ENCODE data around the gene ZNF366.

ZNF366 gene

GRCh38 chr5:72487177-72487576, 20.0 kb downstream of the ZNF366 start:
- DNase-seq = no peak

GRCh38 chr5:72486371-72486770, 20.8 kb downstream of the ZNF366 start:
- DNase-seq = no peak

- no peak for DNase-seq
Observed at GRCh38 chr5:72485430-72485974, 21.7 kb downstream of the ZNF366 start.

GRCh38 chr5:72482046-72482445, 25.2 kb downstream of the ZNF366 start:
- DNase-seq = no peak

GRCh38 chr5:72480841-72481240, 26.4 kb downstream of the ZNF366 start:
- no peak for DNase-seq

GRCh38 chr5:72479921-72480320, 27.3 kb downstream of the ZNF366 start:
- DNase-seq = no peak

GRCh38 chr5:72478684-72479083, 28.5 kb downstream of the ZNF366 start:
- DNase-seq = no peak

GRCh38 chr5:72478276-72478675, 28.9 kb downstream of the ZNF366 start:
- DNase-seq = no peak

- DNase-seq = no peak
Observed at GRCh38 chr5:72477644-72478043, 29.6 kb downstream of the ZNF366 start.

GRCh38 chr5:72477176-72477575, 30.0 kb downstream of the ZNF366 start:
- DNase-seq = no peak

GRCh38 chr5:72476721-72477120, 30.5 kb downstream of the ZNF366 start:
- no peak for DNase-seq

- DNase-seq = no peak
Observed at GRCh38 chr5:72476275-72476674, 30.9 kb downstream of the ZNF366 start.

- no peak for DNase-seq
Observed at GRCh38 chr5:72474516-72474915, 32.7 kb downstream of the ZNF366 start.

GRCh38 chr5:72474046-72474500, 33.1 kb downstream of the ZNF366 start:
- DNase-seq = no peak

GRCh38 chr5:72472666-72473422, 34.4 kb downstream of the ZNF366 start:
- no peak for DNase-seq

- no peak for DNase-seq
Observed at GRCh38 chr5:72472031-72472430, 35.2 kb downstream of the ZNF366 start.

- no peak for DNase-seq
Observed at GRCh38 chr5:72470826-72471225, 36.4 kb downstream of the ZNF366 start.

- DNase-seq = no peak
Observed at GRCh38 chr5:72468606-72469005, 38.6 kb downstream of the ZNF366 start.

GRCh38 chr5:72468024-72468423, 39.2 kb downstream of the ZNF366 start:
- no peak for DNase-seq

- DNase-seq = no peak
Observed at GRCh38 chr5:72467461-72467860, 39.7 kb downstream of the ZNF366 start.

GRCh38 chr5:72465601-72466563, 41.3 kb downstream of the ZNF366 start:
- DNase-seq = no peak

- DNase-seq = no peak
Observed at GRCh38 chr5:72465066-72465465, 42.1 kb downstream of the ZNF366 start.

- no peak for DNase-seq
Observed at GRCh38 chr5:72464071-72464470, 43.1 kb downstream of the ZNF366 start.

Data from activated CD8-positive, alpha-beta memory T cell treated with anti-CD3 and anti-CD28 coated beads, Interleukin-2, amount 50 U/mL, for 4 hours (primary cell).